ENCODE results near the gene DICER1.

Gene DICER1

DNA sequence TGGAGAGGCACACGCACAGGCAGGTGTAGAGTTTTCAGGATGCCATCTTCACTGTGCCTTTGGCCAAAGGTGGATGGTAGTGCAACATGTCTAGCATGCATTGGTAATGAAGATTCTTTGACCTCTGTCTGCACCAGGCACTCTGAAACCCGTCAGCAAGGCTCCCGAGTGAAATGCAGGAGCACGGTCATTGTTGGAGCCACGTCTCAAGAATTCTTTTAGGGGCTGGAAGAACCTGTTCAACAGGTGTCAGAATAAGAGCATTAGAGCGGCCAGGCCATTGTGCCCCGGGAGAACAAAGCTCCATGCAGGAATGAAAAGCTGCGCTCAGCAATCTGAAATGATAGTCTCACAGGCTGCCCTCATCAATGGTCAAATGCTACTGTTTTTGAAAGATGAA, 40.2 kb upstream of the DICER1 start:
- DNase-seq (ENCODE audit: low read depth): no peak
- no peak overlapping the region for H3K4me3 ChIP-seq (ENCODE audit: low read depth, low read length)
- TF ChIP-seq CTCF (conservative IDR thresholded peaks at IDR 0.05; ENCODE audit: low read depth, low read length): no peak

- DNase-seq (ENCODE audit: low read depth): no peak
- no peak for TF ChIP-seq CTCF (conservative IDR thresholded peaks at IDR 0.05; ENCODE audit: low read depth, low read length)
- no peak overlapping the region for H3K4me3 ChIP-seq (ENCODE audit: low read depth, low read length)
These were observed 39.7 kb upstream of the DICER1 start for GRCh38 chr14:95196826-95197545.

GRCh38 chr14:95196268-95196667, 38.9 kb upstream of the DICER1 start:
- no peak overlapping the region for H3K4me3 ChIP-seq (ENCODE audit: low read depth, low read length)
- peak; percentile 26 for DNase-seq (ENCODE audit: low read depth)
- peak; percentile 30 for TF ChIP-seq CTCF (conservative IDR thresholded peaks at IDR 0.05; ENCODE audit: low read depth, low read length)

DNA sequence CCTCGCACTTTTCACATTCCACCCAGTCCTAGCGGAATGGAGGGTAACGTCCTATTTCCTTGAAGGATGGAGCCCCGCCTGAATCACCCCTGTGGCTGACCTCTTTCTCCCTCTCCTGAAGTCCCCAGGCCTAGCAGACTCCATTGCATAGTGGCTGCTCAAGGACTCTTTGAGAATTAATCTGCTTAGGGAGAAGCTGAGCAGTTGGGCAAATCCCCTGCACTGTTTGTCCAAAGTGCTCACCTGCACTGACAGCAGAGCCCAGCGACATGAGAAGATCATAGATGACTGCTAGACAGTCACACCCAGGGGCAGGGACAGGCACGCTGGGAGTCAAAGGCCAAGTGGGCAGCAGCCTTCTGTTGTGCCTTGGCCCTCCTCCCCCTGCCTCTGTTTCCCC, 37.7 kb upstream of the DICER1 start:
- TF ChIP-seq CTCF (conservative IDR thresholded peaks at IDR 0.05; ENCODE audit: low read depth, low read length): no peak
- no peak overlapping the region for H3K4me3 ChIP-seq (ENCODE audit: low read depth, low read length)
- DNase-seq (ENCODE audit: low read depth): no peak

GRCh38 chr14:95193081-95193480, 35.8 kb upstream of the DICER1 start:
- TF ChIP-seq CTCF (conservative IDR thresholded peaks at IDR 0.05; ENCODE audit: low read depth, low read length): no peak

DNA sequence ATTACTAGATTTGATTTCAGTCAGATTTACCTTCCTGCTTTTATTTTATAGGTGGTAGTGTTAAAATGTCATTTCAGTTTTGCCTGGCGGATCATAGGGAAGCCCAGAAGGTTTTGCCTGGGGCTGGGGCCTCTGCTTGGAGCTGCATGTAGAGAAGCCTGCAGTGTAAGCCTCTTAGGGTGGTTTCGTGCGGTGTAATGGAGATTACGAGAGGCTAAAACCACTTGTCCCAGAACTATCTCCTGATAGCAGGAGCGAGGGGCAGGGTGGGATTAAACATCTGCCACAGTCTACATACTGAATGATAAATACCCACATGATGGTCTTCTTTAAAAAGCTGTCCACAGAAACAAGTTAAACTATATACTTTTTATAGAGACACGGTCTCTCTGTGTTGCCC, 35.0 kb upstream of the DICER1 start:
- no peak overlapping the region for H3K4me3 ChIP-seq (ENCODE audit: low read depth, low read length)
- no peak for DNase-seq (ENCODE audit: low read depth)
- TF ChIP-seq CTCF (conservative IDR thresholded peaks at IDR 0.05; ENCODE audit: low read depth, low read length): no peak

More at GRCh38 chr14:95193081-95193480, 35.8 kb upstream of the DICER1 start:
- DNase-seq (ENCODE audit: low read depth): peak; percentile 31
- H3K4me3 ChIP-seq (ENCODE audit: low read depth, low read length): no peak overlapping the region

Measured in choroid plexus epithelial cell (primary cell).